HG02970 (cell line): ENCODE measurements around the gene SNX18.
"Not testable (repeated sequence)": the region's sequence is repeated elsewhere in the genome, so short reads cannot be mapped to it uniquely, and the experiment has no call there.

Experiments used
- ATAC-seq: cut with Tn5 transposase; IDR thresholded peaks from one replicate; pipeline ENCODE4 v1.9.1; 2021; ENCODE audit warnings: mild to moderate bottlenecking, moderate library complexity, moderate number of reproducible peaks; ENCODE audit not compliant: unreplicated experiment, low FRiP score

Gene SNX18, protein sequence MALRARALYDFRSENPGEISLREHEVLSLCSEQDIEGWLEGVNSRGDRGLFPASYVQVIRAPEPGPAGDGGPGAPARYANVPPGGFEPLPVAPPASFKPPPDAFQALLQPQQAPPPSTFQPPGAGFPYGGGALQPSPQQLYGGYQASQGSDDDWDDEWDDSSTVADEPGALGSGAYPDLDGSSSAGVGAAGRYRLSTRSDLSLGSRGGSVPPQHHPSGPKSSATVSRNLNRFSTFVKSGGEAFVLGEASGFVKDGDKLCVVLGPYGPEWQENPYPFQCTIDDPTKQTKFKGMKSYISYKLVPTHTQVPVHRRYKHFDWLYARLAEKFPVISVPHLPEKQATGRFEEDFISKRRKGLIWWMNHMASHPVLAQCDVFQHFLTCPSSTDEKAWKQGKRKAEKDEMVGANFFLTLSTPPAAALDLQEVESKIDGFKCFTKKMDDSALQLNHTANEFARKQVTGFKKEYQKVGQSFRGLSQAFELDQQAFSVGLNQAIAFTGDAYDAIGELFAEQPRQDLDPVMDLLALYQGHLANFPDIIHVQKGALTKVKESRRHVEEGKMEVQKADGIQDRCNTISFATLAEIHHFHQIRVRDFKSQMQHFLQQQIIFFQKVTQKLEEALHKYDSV

DNA sequence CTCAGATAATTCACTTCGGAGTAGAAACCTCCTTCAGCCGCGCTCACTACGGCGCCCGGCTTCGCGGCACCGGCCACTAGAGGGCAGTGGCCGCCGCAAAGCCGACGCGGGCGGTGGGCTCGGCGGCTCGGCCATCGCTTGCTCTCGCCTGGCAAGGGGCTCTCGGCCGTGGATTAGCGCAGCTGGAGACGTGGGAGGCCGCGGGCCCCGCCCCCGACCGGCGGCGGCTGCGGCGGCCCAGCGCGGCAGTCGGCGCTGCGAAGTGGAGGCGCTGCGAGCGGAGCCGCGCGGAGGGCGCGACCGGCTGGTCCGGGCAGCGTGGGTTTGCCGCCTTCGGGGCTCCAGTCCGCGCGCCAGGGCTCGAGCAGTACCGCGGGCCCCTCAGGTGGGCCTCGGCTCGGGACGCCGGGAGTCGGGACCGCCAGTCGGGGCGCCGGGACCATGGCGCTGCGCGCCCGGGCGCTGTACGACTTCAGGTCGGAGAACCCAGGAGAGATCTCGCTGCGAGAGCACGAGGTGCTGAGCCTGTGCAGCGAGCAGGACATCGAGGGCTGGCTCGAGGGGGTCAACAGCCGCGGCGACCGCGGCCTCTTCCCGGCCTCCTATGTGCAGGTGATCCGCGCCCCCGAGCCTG, at the start of gene SNX18:
Gene SNX18, plus strand, starts transcription at position 248 of the 634 bp plus-strand sequence. Its CDS starts 194 bp downstream, at position 442.
- peak; percentile 98 for ATAC-seq

DNA sequence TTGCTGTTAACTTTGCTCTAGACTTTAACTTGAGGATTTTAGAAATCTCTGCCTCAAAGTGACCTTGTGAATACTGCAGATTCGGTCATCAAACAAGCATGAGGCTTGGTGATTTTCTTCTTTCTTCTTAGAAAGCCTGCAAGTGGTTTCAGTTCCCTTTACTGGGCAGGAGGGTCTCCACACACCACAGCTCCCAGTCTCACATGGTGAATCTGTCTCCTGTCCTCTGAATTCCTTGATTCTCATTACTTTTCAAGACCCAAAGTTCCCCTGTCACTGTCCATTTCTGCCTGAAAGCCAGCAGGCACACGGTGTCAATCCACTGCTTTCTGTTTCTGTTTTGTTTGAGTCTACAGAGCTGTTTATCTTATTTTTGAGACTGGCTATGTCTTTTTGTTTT, 47.9 kb upstream of the SNX18 start:
- peak; percentile 60 for ATAC-seq

DNA sequence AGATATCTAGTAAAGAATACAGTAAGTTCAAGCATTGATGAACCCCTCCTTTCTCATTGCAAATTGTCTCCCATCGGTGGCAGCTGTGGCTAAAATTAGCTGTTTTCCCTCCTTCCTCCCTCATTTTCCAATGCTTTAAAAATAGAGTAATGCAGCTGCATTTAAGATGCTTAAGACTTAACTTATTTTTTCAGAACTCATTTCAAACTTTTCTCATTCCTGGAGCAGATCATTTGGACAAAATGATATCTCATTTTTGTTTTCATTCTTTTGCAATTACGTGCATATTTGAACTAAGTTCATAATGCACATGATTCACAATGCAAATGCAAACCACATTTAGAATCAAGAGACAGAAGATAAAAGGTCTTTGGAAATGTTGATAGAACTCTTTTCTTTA, 47.4 kb upstream of the SNX18 start:
- ATAC-seq: no peak

DNA sequence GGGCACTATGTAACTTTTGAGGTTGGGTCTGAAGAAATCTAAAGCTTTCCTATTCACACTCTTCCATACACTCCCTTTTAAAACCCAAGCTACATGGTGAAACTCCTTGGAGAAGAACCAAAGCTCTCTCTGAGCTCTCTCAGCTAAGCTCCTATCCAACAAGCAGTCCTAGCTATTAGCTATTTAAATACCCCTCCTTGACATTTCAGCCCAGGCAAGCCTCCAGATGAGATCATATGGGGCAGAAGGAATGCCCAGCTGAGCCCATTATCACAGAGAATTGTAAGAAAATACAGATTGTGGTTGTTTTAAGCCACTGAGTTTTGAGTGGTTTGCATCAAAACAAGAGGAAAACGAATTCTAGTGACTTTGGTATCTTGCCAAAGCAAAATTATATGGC, 46.9 kb upstream of the SNX18 start:
- no peak for ATAC-seq

DNA sequence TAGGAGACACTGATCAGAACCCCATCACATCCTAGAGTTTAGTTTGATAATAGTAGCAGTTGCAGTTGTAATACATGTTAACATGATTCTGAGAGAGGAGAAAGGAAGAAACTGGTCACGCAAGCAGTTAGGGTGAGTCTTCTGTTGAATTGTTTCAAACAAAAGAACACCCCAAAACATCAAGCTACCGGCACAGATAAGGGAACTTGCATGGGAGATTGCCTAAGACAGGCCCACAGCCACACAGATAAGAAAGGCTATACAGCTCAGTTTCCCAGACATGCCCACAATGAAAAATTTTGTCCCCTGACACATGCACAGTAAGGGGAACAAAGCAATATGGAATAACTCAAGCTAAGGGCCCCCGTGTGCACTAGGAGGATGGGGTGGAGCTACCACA, 46.2 kb upstream of the SNX18 start:
- ATAC-seq: no peak

DNA sequence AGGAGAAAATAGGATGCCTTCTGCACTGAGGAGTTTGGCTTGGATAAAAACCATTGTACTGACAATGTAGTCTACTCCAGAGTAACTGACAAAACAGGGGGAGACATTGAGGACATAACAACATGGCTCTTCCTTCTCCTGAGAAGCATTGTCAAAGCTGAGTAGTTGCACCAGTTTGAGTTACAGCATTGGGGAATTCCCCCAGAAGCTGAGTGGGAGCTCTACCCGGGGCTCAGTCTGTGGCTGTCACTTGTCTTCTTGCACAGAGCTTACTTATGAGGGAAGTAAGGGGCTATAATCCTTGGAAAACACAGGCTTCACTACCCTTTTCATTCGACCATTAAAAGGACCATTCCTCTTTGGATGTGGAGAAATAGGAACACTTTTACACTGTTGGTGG, 40.9 kb upstream of the SNX18 start:
- no peak for ATAC-seq

DNA sequence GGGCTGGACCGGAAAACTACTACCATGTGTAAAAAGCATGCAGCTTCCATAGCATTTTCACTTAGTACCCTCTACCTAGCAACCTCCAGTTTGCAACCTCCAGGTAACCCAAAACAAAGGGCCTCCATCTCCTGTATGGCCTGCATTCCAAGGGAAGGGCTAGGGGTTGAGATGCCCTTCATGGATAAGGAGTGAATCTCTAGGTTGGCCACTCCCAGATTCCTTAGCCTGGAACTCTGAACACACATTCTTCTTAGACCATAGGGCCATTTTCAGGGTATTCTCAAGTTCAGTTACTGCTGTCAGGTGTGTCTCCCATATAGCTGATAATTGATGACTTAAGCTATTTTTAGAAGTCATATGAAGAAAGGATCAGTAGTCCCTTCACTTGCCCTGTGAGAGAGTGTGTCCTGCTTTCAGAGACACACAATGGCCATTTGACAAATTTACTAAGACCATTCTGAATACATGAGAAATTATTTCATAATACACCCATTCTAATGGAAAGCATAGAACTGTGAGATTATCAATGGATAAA, 39.5 kb upstream of the SNX18 start:
- no peak for ATAC-seq

DNA sequence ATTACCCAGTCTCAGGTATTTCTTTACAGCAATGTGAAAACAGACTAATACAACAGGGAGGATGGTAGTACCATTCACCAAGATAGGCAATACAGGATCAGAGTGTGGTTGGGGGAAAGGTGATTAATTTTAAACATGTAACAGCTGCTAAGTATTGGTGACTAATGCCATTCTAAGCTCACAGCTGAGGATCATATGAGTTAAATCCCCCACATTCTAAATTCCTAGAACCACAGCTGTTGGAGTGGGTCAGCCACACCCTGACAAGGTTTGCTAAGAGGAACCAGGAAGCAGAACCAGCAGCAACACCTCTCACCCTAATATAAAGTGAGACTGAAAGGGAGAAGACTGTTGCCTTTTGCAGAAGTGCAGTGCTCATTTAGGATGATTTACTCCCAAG, 37.3 kb upstream of the SNX18 start:
- ATAC-seq: no peak

DNA sequence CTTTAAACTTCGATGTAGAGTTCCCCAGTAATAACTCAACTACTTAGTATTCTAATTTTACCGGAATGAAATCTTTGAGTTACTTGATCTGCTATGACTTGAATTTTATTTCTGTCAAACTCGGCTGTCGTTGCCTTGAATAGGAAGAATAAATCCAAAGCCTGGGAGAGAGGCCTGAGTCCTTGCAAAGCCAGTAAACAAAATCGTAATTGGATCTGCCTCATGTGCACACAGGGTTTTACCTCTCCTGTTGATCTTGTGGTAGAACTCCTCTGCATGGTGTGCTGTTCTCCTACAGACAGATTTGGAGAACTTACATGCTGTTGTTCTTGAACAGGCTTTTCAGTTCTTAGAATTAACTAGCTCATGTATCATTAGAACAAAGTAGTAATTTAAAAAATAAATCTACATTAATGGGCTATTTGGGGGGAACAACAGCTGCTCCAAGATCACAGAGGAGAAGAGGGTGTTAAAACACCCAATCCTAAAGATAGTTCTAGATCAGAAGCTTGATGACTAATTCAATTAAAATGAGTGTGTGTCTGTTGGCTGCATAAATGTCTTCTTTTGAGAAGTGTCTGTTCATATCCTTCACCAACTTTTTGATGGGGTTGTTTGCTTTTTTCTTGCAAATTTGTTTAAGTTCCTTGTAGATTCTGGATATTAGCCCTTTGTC, 33.2 kb upstream of the SNX18 start:
- no peak for ATAC-seq

DNA sequence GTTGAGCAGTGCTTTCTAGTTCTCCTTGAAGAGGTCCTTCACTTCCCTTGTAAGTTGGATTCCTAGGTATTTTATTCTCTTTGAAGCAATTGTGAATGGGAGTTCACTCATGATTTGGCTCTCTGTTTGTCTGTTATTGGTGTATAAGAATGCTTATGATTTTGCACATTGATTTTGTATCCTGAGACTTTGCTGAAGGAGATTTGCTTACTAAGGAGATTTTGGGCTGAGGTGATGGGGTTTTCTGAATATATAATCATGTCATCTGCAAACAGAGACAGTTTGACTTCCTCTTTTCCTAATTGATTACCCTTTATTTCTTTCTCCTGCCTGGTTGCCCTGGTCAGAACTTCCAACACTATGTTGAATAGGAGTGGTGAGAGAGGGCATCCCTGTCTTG, 31.9 kb upstream of the SNX18 start:
- ATAC-seq: not testable (repeated sequence)

DNA sequence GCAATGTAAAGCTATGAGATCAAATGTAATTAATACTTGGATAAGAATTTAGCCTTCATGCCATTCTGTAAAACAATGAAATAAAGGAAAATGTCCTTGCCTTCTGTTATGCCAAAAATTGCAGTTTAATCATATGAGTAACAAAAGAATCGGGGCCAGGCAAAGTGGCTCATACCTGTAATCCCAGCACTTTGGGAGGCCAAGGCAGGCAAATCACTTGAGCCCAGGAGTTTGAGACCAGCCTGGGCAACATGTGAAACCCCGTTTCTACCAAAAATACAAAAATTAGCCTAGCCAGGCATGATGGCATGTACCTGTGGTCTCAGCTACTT, 27.9 kb upstream of the SNX18 start:
- not testable (repeated sequence) for ATAC-seq

DNA sequence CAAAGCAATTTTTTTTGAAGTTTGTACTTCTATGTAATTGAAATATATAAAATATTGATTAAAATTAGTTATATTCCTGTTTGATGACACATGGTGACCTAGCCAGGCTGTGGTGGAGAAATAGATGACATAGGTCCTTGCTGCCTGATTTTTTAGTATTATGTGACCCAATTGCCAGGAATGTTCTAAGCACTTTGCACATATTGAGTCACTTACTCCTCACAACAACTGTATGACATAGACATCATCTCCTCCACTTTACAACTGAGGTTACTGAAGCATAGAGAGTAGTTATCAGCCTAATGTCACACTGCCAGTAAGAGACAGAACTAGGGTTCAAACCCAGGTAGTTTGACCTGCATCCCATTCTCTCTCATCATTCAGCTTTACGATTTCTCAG, 26.2 kb upstream of the SNX18 start:
- no peak for ATAC-seq

DNA sequence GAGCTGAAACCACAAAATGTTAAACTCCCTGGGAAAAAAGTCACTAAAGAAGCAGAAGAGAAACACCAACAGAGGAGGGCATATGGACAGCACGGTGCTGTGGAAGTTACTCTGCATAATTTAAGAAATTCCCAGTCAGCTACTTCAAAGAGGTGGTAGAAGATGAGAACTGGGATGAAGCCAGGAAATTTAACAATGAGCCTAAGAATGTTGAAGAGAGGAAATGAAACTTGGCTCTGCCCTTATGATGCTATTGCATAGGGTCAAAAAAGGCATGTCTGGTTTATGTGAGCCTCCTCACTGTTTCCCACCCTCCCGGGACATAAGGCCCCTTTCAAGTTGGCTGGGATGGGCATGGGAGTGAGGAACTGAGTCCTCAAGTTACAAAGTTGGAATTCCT, 25.4 kb upstream of the SNX18 start:
- no peak for ATAC-seq

DNA sequence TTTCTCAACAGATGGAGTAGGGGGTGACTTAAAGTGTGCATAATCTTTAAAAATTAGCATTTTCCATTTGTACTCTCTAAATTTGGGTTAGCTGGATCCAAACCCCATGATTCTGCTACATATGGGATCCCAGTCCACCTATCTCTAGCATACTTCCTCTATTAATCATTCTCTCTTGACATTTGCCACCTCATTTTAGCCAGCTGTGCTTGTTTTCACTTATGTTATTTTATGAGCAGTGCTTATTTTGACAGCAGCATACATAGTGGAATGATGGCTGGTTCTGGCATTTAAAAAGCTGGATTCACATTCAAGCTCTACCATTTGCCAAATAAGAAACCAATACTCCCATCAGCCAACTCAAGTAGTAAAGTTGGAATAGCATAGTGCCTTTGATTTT, 22.5 kb upstream of the SNX18 start:
- ATAC-seq: no peak

DNA sequence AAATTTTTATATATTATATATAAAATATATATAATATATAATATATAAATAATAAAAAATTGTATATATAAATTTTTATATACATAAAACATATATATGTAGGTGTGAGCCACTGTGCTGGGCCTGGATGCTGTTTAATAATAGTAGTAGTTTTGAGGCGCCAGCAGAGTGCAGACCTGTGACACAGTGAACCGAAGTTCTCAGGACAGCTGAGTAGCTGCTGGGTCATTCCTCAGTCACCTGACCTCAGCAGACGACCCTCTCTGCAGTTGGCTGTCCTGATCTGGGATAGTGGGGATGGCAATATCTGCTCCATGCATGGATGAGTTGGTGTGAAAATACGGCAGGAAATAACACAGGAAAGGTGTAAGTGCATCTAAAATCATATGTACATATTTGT, 3.3 kb upstream of the SNX18 start:
- ATAC-seq: no peak

DNA sequence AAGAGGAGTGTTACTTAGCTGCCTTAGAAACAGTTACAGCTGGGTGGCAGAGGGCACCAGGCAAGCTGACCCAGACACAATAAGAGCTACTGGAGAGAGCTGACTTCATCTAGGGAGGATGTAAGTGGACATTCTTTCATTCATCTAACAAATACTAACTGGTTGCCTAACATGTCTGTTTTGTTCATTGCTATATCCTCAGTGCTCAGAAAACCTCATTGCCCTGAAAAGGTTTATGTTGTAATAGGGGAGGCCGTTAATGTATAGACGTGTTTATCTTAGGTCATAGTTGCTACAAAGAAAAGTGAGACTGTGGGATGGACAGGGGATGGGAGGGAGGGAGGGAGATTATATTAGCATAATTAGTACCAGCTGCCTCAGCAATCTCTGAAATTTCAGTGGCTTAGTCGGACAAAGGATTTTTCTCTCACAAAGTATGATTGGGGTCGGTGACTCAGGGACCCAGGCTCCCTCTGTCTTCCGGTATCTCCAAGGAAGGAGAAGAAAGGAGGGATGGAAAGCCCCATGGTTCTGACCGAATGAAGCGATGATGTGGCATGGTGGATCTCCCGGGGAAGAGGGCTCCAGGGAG, 2.6 kb upstream of the SNX18 start:
- no peak for ATAC-seq

DNA sequence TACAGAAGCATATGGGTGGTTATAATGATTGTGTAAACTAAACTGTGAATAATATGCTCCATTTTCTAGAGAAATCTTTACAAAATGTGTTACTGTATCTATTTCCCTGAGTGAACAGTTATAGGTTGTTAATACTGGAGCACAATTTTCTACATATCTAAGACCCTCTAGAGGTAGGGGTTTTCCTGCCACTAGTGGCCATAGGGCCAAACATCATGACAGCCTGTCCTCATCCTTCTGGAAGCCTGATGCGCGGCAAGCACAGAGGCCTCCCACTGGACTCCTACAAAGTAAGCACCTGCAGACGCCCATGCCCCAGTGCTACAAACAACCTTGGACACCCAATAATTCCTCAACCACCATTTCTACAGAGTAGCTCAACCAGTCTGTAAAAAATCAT, 1.9 kb upstream of the SNX18 start:
- no peak for ATAC-seq

DNA sequence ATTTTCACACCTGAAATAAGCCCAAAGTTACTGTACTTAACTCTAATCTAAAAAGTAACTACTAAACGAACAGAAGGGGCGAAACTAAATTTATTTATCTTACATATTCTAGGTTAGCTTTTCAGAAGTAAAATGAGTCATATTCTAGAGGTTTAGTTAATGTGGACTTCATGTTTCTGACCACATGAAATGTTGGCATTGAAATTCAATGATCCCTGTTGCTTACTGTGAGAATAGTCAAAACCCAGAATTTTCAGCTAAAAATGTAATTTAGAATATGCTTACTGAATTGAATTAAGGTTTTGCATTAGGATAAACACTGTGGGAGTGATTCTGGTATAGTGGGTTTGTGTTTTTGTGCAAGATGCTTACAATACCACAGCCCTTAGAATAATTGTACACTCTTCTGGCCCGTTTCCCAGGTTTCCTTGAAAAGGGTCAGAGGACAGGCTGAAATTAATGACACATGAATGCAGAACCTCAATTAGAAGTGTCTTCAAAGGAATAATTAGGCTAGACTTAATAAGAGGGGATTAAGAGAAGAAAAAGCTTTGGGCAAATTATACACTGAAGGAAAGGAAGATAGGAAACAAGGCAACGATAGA, 1.4 kb upstream of the SNX18 start:
- no peak for ATAC-seq

DNA sequence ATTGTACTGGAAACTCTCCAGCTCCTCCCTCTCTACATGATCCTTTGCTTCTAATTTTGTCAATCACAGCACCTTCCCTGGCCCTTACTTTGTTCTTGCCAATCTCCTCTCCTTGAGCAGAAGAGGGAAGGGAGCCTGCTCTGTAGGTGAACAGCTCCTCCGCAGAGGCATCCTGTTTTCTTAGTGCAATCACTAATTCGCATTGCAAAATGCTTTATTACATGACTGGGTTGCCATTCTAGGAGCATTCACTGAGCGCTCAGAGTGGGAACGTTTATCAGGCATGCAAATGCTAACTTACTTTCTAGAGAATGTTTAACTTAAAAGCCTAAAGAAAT, 416 bp upstream of the SNX18 start:
- no peak for ATAC-seq

DNA sequence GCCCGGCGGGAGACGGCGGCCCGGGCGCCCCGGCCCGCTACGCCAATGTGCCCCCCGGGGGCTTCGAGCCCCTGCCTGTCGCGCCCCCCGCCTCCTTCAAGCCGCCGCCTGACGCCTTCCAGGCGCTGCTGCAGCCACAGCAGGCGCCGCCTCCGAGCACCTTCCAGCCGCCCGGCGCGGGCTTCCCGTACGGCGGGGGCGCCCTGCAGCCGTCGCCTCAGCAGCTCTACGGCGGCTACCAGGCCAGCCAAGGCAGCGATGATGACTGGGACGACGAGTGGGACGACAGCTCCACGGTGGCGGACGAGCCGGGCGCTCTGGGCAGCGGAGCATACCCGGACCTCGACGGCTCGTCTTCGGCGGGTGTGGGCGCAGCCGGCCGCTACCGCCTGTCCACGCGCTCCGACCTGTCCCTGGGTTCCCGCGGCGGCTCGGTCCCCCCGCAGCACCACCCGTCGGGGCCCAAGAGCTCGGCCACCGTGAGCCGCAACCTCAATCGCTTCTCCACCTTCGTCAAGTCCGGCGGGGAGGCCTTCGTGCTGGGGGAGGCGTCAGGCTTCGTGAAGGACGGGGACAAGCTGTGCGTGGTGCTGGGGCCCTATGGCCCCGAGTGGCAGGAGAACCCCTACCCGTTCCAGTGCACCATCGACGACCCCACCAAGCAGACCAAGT, 723 bp downstream of the SNX18 start:
- ATAC-seq: no peak
